ENCODE measurements around the gene VEPH1.

DNA sequence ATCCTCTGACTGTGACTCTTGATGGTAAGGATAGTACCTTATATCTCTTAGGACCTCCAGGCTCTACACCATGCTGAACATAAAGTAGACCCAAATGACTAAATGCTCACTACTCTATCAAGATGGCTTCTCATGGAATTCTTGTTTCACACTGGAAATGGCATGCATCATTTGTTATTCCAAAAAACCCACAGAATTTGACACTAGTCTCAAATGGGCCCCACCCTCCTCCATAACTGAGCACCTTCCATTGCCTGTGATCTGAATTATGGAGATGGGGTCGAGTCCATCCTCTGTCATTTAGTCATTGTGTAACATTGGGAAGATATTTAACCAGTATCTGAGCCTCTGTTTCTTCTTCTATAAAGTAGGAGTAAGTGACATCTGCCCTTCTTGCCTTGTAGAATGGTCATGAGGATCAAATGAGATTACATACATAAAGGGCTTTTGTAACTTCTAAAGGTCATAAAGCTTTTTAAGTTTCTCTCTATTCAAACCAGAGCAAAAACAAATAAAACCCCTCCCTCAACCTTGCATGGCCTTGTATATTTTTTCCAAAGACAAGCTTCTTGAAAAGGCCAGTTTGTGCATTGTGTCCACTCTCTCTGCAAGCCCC, 123.6 kb downstream of the VEPH1 start:
- TF ChIP-seq, protein P1, sequence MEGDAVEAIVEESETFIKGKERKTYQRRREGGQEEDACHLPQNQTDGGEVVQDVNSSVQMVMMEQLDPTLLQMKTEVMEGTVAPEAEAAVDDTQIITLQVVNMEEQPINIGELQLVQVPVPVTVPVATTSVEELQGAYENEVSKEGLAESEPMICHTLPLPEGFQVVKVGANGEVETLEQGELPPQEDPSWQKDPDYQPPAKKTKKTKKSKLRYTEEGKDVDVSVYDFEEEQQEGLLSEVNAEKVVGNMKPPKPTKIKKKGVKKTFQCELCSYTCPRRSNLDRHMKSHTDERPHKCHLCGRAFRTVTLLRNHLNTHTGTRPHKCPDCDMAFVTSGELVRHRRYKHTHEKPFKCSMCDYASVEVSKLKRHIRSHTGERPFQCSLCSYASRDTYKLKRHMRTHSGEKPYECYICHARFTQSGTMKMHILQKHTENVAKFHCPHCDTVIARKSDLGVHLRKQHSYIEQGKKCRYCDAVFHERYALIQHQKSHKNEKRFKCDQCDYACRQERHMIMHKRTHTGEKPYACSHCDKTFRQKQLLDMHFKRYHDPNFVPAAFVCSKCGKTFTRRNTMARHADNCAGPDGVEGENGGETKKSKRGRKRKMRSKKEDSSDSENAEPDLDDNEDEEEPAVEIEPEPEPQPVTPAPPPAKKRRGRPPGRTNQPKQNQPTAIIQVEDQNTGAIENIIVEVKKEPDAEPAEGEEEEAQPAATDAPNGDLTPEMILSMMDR (IDR thresholded peaks at IDR 0.05): no peak
- no peak for TF ChIP-seq POLR2A (IDR thresholded peaks at IDR 0.05)

Measured in testis (tissue), 2 donors.